DND-41 (cell line): Measurements from ENCODE around the gene SIDT2.

Experiments used
- CTCF ChIP-seq: IDR thresholded peaks from 2 replicates; pipeline ENCODE4 v1.5.1; 2012; ENCODE audit warnings: borderline replicate concordance, low read length, moderate library complexity, mild to moderate bottlenecking; ENCODE audit not compliant: poor library complexity, severe bottlenecking; ENCODE audit errors: extremely low read depth
- EZH2 ChIP-seq: IDR thresholded peaks from 3 replicates; pipeline ENCODE4 v1.6.1; 2012; ENCODE audit warnings: borderline replicate concordance, low read depth, mild to moderate bottlenecking, moderate library complexity, low read length, inconsistent platforms; ENCODE audit not compliant: severe bottlenecking

GRCh38 chr11:117143871-117144476 lies 34.6 kb upstream of the SIDT2 start, which contains the start of gene PAFAH1B2:
- TF ChIP-seq CTCF: peak; percentile 24
- TF ChIP-seq EZH2: no peak
